HG03565 (cell line): ENCODE measurements around the gene SLC38A3.

ENCODE experiments used
- ATAC-seq: cut with Tn5 transposase; IDR thresholded peaks from one replicate; pipeline ENCODE4 v1.9.1; 2021; ENCODE audit warnings: mild to moderate bottlenecking, moderate library complexity; ENCODE audit not compliant: unreplicated experiment

SLC38A3 gene

GRCh38 chr3:50264383-50264963 lies 59.4 kb downstream of the SLC38A3 start:
- no peak for ATAC-seq

- ATAC-seq = no peak
Observed at GRCh38 chr3:50264964-50265485, 60.0 kb downstream of the SLC38A3 start.

- no peak for ATAC-seq
Observed at GRCh38 chr3:50265571-50265970, 60.5 kb downstream of the SLC38A3 start.

- ATAC-seq = no peak
Observed at GRCh38 chr3:50266017-50266416, 60.9 kb downstream of the SLC38A3 start.

- no peak for ATAC-seq
Observed at GRCh38 chr3:50266836-50267235, 61.8 kb downstream of the SLC38A3 start.

GRCh38 chr3:50267280-50267913 lies 62.3 kb downstream of the SLC38A3 start:
- no peak for ATAC-seq

- no peak for ATAC-seq
Observed at GRCh38 chr3:50268276-50268675, 63.2 kb downstream of the SLC38A3 start.

GRCh38 chr3:50268703-50269451 lies 63.8 kb downstream of the SLC38A3 start, which contains the start of gene SEMA3B:
TSS of gene SEMA3B (plus strand) at chr3:50269147. CDS start at chr3:50269241, 94 bp downstream.
- ATAC-seq = no peak

GRCh38 chr3:50269460-50269859 lies 64.4 kb downstream of the SLC38A3 start:
- no peak for ATAC-seq

- ATAC-seq = no peak
Observed at GRCh38 chr3:50269977-50270413, 64.9 kb downstream of the SLC38A3 start.

GRCh38 chr3:50270422-50271224 lies 65.6 kb downstream of the SLC38A3 start:
- no peak for ATAC-seq
